ENCODE results near the gene PKD2. TPM values are rescaled to one million over a fixed set of nuclear protein-coding genes. Genes with fewer than 3 reads are reported as not detected.
A peak's percentile ranks its signal among the peaks of the same experiment; 100 is the strongest.

The PKD2 gene
- total and polyA plus RNA-seq, 10 donors = 3.5 to 23.0 (median 15.5) TPM

GRCh38 chr4:88015659-88016295 lies 8.3 kb downstream of the PKD2 start:
- H3K4me3 ChIP-seq = no peak overlapping the region

GRCh38 chr4:88017516-88018297 lies 10.3 kb downstream of the PKD2 start:
- DNase-seq = no peak
- WGBS, 5 donors = 88 to 94% (median 92%) methylated on average over 7 of the region's 7 CpGs
- H3K27me3 ChIP-seq (replicated peaks in 1 of 7) = no peaks in the 10 kb centered on the region
- no peaks in the 10 kb centered on the region for H3K9me3 ChIP-seq
- no peak overlapping the region for H3K4me3 ChIP-seq
- peak overlapping the region in 5 of 8 donors; percentile 13 to 44 (median 29) for H3K27ac ChIP-seq
- H3K4me1 ChIP-seq = peaks cover 0 to 21% (median 12%) of the 10 kb centered on the region in 6 donors
- TF ChIP-seq CTCF (IDR thresholded peaks at IDR 0.05 in 8 of 11, conservative IDR thresholded peaks at IDR 0.05 in 3 of 11) (no peak), POLR2A (IDR thresholded peaks at IDR 0.05) (no peak), POLR2AphosphoS5 (IDR thresholded peaks at IDR 0.05) (no peak)
- H3K36me3 ChIP-seq = peaks cover 0 to 22% (median 0%) of the 10 kb centered on the region in 6 donors
- intact Hi-C loops (cut with DNase I; ENCODE audit: low total_unique reads) = no loop called here

More at GRCh38 chr4:88015659-88016295, 8.3 kb downstream of the PKD2 start:
- no peaks in the 10 kb centered on the region for H3K9me3 ChIP-seq
- H3K4me1 ChIP-seq = peaks cover 3 to 41% (median 18%) of the 10 kb centered on the region in 6 donors
- H3K27me3 ChIP-seq (replicated peaks in 1 of 7) = no peaks in the 10 kb centered on the region
- H3K36me3 ChIP-seq = peaks cover 0 to 12% (median 0%) of the 10 kb centered on the region in 6 donors
- TF ChIP-seq POLR2AphosphoS5 (IDR thresholded peaks at IDR 0.05) = no peak
- no peak for TF ChIP-seq POLR2A (IDR thresholded peaks at IDR 0.05)
- no peak for TF ChIP-seq CTCF (IDR thresholded peaks at IDR 0.05 in 8 of 11, conservative IDR thresholded peaks at IDR 0.05 in 3 of 11)
- intact Hi-C loops (cut with DNase I; ENCODE audit: low total_unique reads) = no loop called here
- no peak overlapping the region for H3K27ac ChIP-seq
- DNase-seq = no peak
- WGBS, 5 donors = 94 to 98% (median 96%) methylated on average over 7 to 10 of the region's 10 CpGs

- Histone ChIP-seq H3K9me3 (no peaks in the 10 kb centered on the region), H3K36me3 (peaks cover 0 to 22% (median 0%) of the 10 kb centered on the region in 6 donors), H3K4me1 (peaks cover 0 to 14% (median 6%) of the 10 kb centered on the region in 6 donors), H3K27me3 (replicated peaks in 1 of 7) (no peaks in the 10 kb centered on the region), H3K27ac (peak overlapping the region in 5 of 8 donors; percentile 13 to 40 (median 21)), H3K4me3 (no peak overlapping the region)
- TF ChIP-seq CTCF (IDR thresholded peaks at IDR 0.05 in 8 of 11, conservative IDR thresholded peaks at IDR 0.05 in 3 of 11) = no peak
- no peak for TF ChIP-seq POLR2AphosphoS5 (IDR thresholded peaks at IDR 0.05)
- no peak for TF ChIP-seq POLR2A (IDR thresholded peaks at IDR 0.05)
- intact Hi-C loops (cut with DNase I; ENCODE audit: low total_unique reads) = no loop called here
- no peak for DNase-seq
- 65 to 93% (median 74%) methylated on average over 5 of the region's 5 CpGs for WGBS, 5 donors
Measured at GRCh38 chr4:88018466-88018865, 11.0 kb downstream of the PKD2 start.

- Histone ChIP-seq H3K4me1 (peaks cover 0 to 12% (median 4%) of the 10 kb centered on the region in 6 donors), H3K36me3 (peaks cover 0 to 38% (median 0%) of the 10 kb centered on the region in 6 donors), H3K9me3 (peaks cover 0 to 21% (median 18%) of the 10 kb centered on the region in 8 donors), H3K27ac (no peak overlapping the region), H3K4me3 (no peak overlapping the region), H3K27me3 (replicated peaks in 1 of 7) (no peaks in the 10 kb centered on the region)
- no peak for DNase-seq
- TF ChIP-seq POLR2A (IDR thresholded peaks at IDR 0.05) (no peak), CTCF (IDR thresholded peaks at IDR 0.05 in 8 of 11, conservative IDR thresholded peaks at IDR 0.05 in 3 of 11) (no peak), POLR2AphosphoS5 (IDR thresholded peaks at IDR 0.05) (no peak)
- intact Hi-C loops (cut with DNase I; ENCODE audit: low total_unique reads) = no loop called here
Measured at GRCh38 chr4:88021824-88022223, 14.4 kb downstream of the PKD2 start.

Measured in spleen (tissue), 11 donors.